ENCODE results near the gene ETFB.
"Not testable (repeated sequence)": the region's sequence is repeated elsewhere in the genome, so short reads cannot be mapped to it uniquely, and the experiment has no call there.

DNA sequence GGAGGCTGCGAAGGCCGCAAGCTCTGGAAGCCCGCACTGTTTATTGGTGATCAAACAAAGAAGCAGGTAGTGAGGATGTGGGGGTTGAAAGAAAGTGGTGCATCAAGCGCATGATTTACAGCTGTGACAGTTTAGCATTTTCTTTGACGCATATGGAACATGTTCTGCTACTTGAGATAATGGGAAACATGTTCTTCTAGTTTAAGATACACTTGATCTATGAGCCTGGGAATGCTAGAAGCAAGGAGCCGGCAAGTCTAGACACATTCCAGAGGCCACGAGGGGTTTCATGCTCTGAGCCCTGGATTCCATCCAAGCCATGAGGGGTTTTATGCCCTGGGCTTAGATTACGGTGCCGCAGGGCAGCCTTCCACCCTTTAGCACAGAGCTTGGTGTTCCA, 31.3 kb upstream of the ETFB start:
- TF ChIP-seq POLR2AphosphoS5 (IDR thresholded peaks at IDR 0.05; ENCODE audit: insufficient read depth in 1 of 2, low read depth in 1 of 2); POLR2A (IDR thresholded peaks at IDR 0.05): not testable (repeated sequence)
- TF ChIP-seq, protein P1, sequence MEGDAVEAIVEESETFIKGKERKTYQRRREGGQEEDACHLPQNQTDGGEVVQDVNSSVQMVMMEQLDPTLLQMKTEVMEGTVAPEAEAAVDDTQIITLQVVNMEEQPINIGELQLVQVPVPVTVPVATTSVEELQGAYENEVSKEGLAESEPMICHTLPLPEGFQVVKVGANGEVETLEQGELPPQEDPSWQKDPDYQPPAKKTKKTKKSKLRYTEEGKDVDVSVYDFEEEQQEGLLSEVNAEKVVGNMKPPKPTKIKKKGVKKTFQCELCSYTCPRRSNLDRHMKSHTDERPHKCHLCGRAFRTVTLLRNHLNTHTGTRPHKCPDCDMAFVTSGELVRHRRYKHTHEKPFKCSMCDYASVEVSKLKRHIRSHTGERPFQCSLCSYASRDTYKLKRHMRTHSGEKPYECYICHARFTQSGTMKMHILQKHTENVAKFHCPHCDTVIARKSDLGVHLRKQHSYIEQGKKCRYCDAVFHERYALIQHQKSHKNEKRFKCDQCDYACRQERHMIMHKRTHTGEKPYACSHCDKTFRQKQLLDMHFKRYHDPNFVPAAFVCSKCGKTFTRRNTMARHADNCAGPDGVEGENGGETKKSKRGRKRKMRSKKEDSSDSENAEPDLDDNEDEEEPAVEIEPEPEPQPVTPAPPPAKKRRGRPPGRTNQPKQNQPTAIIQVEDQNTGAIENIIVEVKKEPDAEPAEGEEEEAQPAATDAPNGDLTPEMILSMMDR (IDR thresholded peaks at IDR 0.05) = not testable (repeated sequence)

All from vagina (tissue), 2 donors.